CD14-positive monocyte (primary cell): ENCODE measurements around the gene PRCP. TPM values are rescaled to one million over a fixed set of nuclear protein-coding genes. Genes with fewer than 3 reads are reported as not detected.
"Not testable (repeated sequence)": the region's sequence is repeated elsewhere in the genome, so short reads cannot be mapped to it uniquely, and the experiment has no call there.

ENCODE experiments used
- DNase-seq, 3 donors: peaks; one replicate each; pipeline ENCODE4 v3.0.0-alpha.2; 2011 to 2022
- H2AFZ ChIP-seq: 2 replicates; pipeline ENCODE4 v1.6.0; 2012; ENCODE audit warnings: mild to moderate bottlenecking, low read depth, low read length, inconsistent platforms; ENCODE audit not compliant: insufficient read depth, poor library complexity, severe bottlenecking
- H3K27ac ChIP-seq, 2 donors: 1 replicate in 1 of 2; 2 replicates in 1 of 2; pipeline ENCODE4 v1.5.1; 2012 to 2013; ENCODE audit warnings: low read length in 2 of 2, control low read depth in 1 of 2, inconsistent platforms in 1 of 2, low read depth in 1 of 2, mild to moderate bottlenecking in 1 of 2
- H3K27me3 ChIP-seq, 2 donors: one replicate each; pipeline versions ENCODE4 v1.6.0 to v1.6.1; 2011 to 2013; ENCODE audit warnings: low read length in 2 of 2; ENCODE audit not compliant: control insufficient read depth in 2 of 2, insufficient read depth in 2 of 2
- H3K36me3 ChIP-seq, 2 donors: replicated peaks in 1 of 2; 1 replicate in 1 of 2; 2 replicates in 1 of 2; pipeline versions ENCODE4 v1.5.1 to v1.6.1; 2012 to 2013; ENCODE audit warnings: low read length in 2 of 2, control low read depth in 1 of 2, inconsistent platforms in 1 of 2, mild to moderate bottlenecking in 1 of 2; ENCODE audit not compliant: insufficient read depth in 2 of 2, control insufficient read depth in 1 of 2
- H3K4me1 ChIP-seq, 2 donors: 1 replicate in 1 of 2; 2 replicates in 1 of 2; pipeline versions ENCODE4 v1.5.1 to v1.6.1; 2012 to 2013; ENCODE audit warnings: low read length in 2 of 2, control low read depth in 1 of 2, inconsistent platforms in 1 of 2, mild to moderate bottlenecking in 1 of 2, moderate library complexity in 1 of 2; ENCODE audit not compliant: insufficient read depth in 2 of 2, control insufficient read depth in 1 of 2
- H3K4me2 ChIP-seq: replicated peaks from 2 replicates; pipeline ENCODE3; 2012; ENCODE audit warnings: low read length, moderate library complexity, mild to moderate bottlenecking; ENCODE audit not compliant: poor library complexity, severe bottlenecking; ENCODE audit errors: extremely low read depth
- H3K4me3 ChIP-seq, 3 experiments: fragments of 200-600 bp in 1 of 3; sonication (generic) in 1 of 3; replicated peaks in 1 of 3; 1 replicate in 2 of 3; 2 replicates in 1 of 3; pipeline ENCODE4 v1.5.1; 2011 to 2013; ENCODE audit warnings: low read length in 3 of 3, mild to moderate bottlenecking in 3 of 3, control low read depth in 2 of 3, low read depth in 2 of 3, inconsistent platforms in 1 of 3, moderate library complexity in 1 of 3
- H3K79me2 ChIP-seq: 2 replicates; pipeline ENCODE4 v1.6.0; 2012; ENCODE audit warnings: mild to moderate bottlenecking, control low read depth, inconsistent platforms, low read length, moderate library complexity; ENCODE audit not compliant: insufficient read depth
- H3K9ac ChIP-seq: 2 replicates; pipeline ENCODE4 v1.6.0; 2017; ENCODE audit warnings: low read length, mild to moderate bottlenecking; ENCODE audit not compliant: insufficient read depth, poor library complexity, severe bottlenecking
- H3K9me3 ChIP-seq, 2 donors: replicated peaks in 1 of 2; 1 replicate in 1 of 2; 2 replicates in 1 of 2; pipeline versions ENCODE4 v1.5.1 to v1.6.1; 2012 to 2013; ENCODE audit warnings: low read length in 2 of 2, control low read depth in 1 of 2; ENCODE audit not compliant: control insufficient read depth in 1 of 2, insufficient read depth in 1 of 2
- H4K20me1 ChIP-seq: 2 replicates; pipeline ENCODE4 v1.6.0; 2012; ENCODE audit warnings: mild to moderate bottlenecking, low read length, control low read depth, moderate library complexity; ENCODE audit not compliant: insufficient read depth
- H3K27ac Mint-ChIP-seq, 7 donors: one replicate each; pipeline ENCODE4 v1.8.0; 2020; ENCODE audit warnings: mild to moderate bottlenecking in 7 of 7, mixed read lengths in 7 of 7, moderate library complexity in 6 of 7, inconsistent platforms in 2 of 7
- H3K27me3 Mint-ChIP-seq, 3 donors: one replicate each; pipeline ENCODE4 v1.8.0; 2021 to 2022; ENCODE audit warnings: low read depth in 3 of 3, mild to moderate bottlenecking in 3 of 3, mixed read lengths in 3 of 3, moderate library complexity in 3 of 3, inconsistent platforms in 1 of 3
- H3K36me3 Mint-ChIP-seq, 2 donors: one replicate each; pipeline ENCODE4 v1.8.0; 2020; ENCODE audit warnings: mixed read lengths in 2 of 2, inconsistent platforms in 1 of 2, mild to moderate bottlenecking in 1 of 2
- H3K4me1 Mint-ChIP-seq: one replicate; pipeline ENCODE4 v1.8.0; 2020; ENCODE audit warnings: mild to moderate bottlenecking, mixed read lengths
- H3K4me3 Mint-ChIP-seq, 2 donors: one replicate each; pipeline ENCODE4 v1.8.0; 2020; ENCODE audit warnings: mild to moderate bottlenecking in 2 of 2, mixed read lengths in 2 of 2, moderate library complexity in 1 of 2
- H3K9me3 Mint-ChIP-seq, 7 donors: one replicate each; pipeline ENCODE4 v1.8.0; 2020 to 2022; ENCODE audit warnings: mixed read lengths in 7 of 7, mild to moderate bottlenecking in 6 of 7, moderate library complexity in 6 of 7, inconsistent platforms in 2 of 7
- WGBS: methylation state at CpG from one replicate; pipeline ENCODE4 v1.1.5; 2013; ENCODE audit warnings: missing lambda C conversion rate; ENCODE audit not compliant: insufficient coverage; 5-methylcytosine and 5-hydroxymethylcytosine counted together
- intact Hi-C, 2 donors: fragments of 100-400 bp; cut with micrococcal nuclease; formaldehyde crosslinking; loops; one replicate each; pipeline versions ENCODE4 v1.15.0 to v1.15.1; 2023
- polyA plus RNA-seq, 3 donors: library from polyadenylated mRNA; depleted of rRNA in 1 of 3; unstranded in 2 of 3; stranded (reverse) in 1 of 3; fragments of 300-500 nt in 2 of 3; fragments of >200 nt in 1 of 3; fragmentation: Illumina TruSeq in 2 of 3; gene quantifications; 1 replicate in 2 of 3; 2 replicates in 1 of 3; pipeline ENCODE4 v1.2.3, GENCODE V29; 2012 to 2021
- TF ChIP-seq, protein P1 (sequence below): fragments of 200-600 bp; IDR thresholded peaks from one replicate; pipeline ENCODE4 v1.8.0; 2022; ENCODE audit warnings: antibody characterized with exemption, mild to moderate bottlenecking

PRCP gene
- polyA plus RNA-seq, 3 donors = 68.0 to 228 (median 186) TPM

DNA sequence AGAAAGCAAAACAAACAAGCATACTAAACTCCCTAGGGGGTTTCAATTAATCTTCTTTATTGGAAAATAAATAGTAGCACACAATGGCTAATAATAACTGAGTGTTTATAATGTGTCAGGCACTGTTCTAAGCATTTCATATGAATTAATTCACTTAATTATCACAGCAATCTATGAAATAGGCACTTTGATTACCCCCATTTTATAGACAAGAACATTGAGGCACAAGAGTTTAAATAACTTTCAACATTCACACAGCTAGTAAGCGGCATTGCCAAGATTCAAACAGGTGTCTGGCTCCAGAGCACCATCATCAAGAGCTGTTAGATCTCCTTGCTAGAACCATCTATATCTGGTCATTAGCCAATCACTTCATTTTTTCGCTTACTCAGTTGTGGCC lies 43.1 kb downstream of the PRCP start:
- DNase-seq = no peak
- no peak overlapping the region for H3K27ac ChIP-seq
- no peak overlapping the region for H2AFZ ChIP-seq
- H3K9me3 ChIP-seq = no peaks in the 10 kb centered on the region
- Mint-ChIP-seq H3K9me3 (peaks cover 0 to 2% (median 2%) of the 10 kb centered on the region in 7 donors), H3K4me1 (no peaks in the 10 kb centered on the region), H3K27ac (no peak overlapping the region), H3K27me3 (peaks cover 0 to 2% (median 0%) of the 10 kb centered on the region in 3 donors), H3K36me3 (peaks cover 14 to 18% of the 10 kb centered on the region in 2 donors), H3K4me3 (no peak overlapping the region)
- H3K4me3 ChIP-seq = no peak overlapping the region
- no peak overlapping the region for H3K9ac ChIP-seq
- TF ChIP-seq, protein P1, sequence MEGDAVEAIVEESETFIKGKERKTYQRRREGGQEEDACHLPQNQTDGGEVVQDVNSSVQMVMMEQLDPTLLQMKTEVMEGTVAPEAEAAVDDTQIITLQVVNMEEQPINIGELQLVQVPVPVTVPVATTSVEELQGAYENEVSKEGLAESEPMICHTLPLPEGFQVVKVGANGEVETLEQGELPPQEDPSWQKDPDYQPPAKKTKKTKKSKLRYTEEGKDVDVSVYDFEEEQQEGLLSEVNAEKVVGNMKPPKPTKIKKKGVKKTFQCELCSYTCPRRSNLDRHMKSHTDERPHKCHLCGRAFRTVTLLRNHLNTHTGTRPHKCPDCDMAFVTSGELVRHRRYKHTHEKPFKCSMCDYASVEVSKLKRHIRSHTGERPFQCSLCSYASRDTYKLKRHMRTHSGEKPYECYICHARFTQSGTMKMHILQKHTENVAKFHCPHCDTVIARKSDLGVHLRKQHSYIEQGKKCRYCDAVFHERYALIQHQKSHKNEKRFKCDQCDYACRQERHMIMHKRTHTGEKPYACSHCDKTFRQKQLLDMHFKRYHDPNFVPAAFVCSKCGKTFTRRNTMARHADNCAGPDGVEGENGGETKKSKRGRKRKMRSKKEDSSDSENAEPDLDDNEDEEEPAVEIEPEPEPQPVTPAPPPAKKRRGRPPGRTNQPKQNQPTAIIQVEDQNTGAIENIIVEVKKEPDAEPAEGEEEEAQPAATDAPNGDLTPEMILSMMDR = no peak
- intact Hi-C loops = no loop called here
- no peaks in the 10 kb centered on the region for H3K79me2 ChIP-seq
- no peak overlapping the region for H3K4me2 ChIP-seq
- WGBS = 100% methylated on average over 2 of the region's 2 CpGs
- peaks cover 11% of the 10 kb centered on the region in 2 donors for H3K36me3 ChIP-seq
- no peaks in the 10 kb centered on the region for H3K27me3 ChIP-seq
- no peaks in the 10 kb centered on the region for H3K4me1 ChIP-seq
- peaks cover 64% of the 10 kb centered on the region for H4K20me1 ChIP-seq

DNA sequence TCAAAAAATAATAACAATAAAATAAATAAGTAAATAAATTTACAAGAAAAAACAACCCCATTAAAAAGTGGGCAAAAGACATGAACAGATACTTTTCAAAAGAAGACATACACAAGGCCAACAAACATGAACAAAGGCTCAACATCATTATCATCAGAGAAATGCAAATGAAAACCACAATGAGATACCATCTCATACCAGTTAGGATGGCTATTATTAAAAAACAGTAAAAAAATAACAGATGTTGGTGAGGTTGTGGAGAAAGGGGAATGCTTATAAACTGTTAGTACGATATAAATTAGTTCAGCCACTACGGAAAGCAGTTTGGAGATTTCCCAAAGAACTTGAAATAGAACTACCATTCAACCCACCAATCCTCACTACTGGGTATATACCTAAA lies 44.6 kb downstream of the PRCP start:
- Histone ChIP-seq H2AFZ (no peak overlapping the region), H3K4me3 (no peak overlapping the region), H3K36me3 (peaks cover 11 to 24% of the 10 kb centered on the region in 2 donors), H3K4me1 (no peaks in the 10 kb centered on the region), H3K4me2 (no peak overlapping the region), H3K79me2 (no peaks in the 10 kb centered on the region), H3K27ac (no peak overlapping the region), H3K9ac (no peak overlapping the region), H3K9me3 (no peaks in the 10 kb centered on the region), H3K27me3 (no peaks in the 10 kb centered on the region), H4K20me1 (peaks cover 49% of the 10 kb centered on the region)
- Mint-ChIP-seq H3K9me3 (peaks cover 0 to 2% (median 2%) of the 10 kb centered on the region in 7 donors), H3K4me3 (no peak overlapping the region), H3K4me1 (no peaks in the 10 kb centered on the region), H3K27ac (no peak overlapping the region), H3K36me3 (peaks cover 14 to 24% of the 10 kb centered on the region in 2 donors), H3K27me3 (peaks cover 0 to 2% (median 0%) of the 10 kb centered on the region in 3 donors)
- TF ChIP-seq, protein P1 = no peak
- intact Hi-C loops = no loop called here
- no CpG with 5 or more reads among the region's 2 CpGs for WGBS
- DNase-seq = no peak

DNA sequence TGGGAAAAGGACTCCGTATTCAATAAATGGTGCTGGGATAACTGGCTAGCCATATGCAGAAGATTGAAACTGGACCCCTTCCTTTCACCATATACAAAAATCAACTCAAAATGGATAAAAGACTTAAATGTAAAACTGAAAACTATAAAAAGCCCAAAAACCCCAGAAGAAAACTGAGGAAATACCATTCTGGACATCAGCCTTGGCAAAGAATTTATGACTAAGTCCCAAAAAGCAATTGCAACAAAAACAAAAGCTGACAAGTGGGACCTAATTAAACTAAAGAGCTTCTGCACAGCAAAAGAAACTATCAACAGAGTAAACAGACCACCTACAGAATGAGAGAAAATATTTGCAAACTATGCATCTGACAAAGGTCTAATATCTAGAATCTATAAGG lies 45.3 kb downstream of the PRCP start:
- H3K9me3 ChIP-seq, H3K4me3 ChIP-seq, H3K4me1 ChIP-seq, H3K4me2 ChIP-seq, H3K9ac ChIP-seq, H3K9me3 Mint-ChIP-seq, H3K27me3 Mint-ChIP-seq, H3K27me3 ChIP-seq, H2AFZ ChIP-seq, H3K4me1 Mint-ChIP-seq, DNase-seq, intact Hi-C loops, H3K27ac ChIP-seq, H3K79me2 ChIP-seq, H3K27ac Mint-ChIP-seq, H3K4me3 Mint-ChIP-seq: not testable (repeated sequence)
- peaks cover 19 to 30% of the 10 kb centered on the region in 2 donors for H3K36me3 Mint-ChIP-seq
- WGBS = no CpG with 5 or more reads among the region's 1 CpG
- Histone ChIP-seq H3K36me3 (peaks cover 13 to 31% of the 10 kb centered on the region in 2 donors), H4K20me1 (peaks cover 45% of the 10 kb centered on the region)
